ENCODE results near the gene PHLDB3.

DNA sequence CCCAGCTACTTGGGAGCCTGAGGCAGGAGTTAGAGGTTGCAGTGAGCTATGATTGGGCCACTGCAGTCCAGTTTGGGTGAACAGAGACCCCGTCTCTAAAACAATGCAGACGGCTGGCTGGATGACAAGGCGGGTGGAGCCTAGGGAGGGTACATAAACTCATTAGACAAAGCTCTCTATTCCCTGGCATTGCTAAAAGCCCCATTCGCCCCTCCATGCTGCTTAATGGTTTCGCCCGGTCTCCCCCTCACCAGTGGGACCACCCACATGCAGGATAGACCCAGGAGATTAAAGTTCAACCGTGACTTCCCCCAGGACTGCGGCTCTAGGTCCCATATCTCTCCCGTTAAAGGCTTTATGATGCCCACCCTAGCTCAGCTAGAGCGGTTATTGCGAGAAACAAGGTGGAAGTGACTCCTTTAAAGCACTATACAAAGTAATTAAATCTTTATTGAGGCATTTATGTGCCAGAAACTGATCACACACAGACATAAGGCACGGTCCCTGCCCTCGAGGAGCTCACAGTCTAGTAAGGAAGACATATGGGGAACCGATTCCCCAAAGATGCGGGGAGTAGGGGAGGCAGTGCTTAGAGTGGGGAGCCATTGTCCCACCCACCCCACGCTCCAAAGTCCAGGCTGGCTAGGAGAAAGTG, 44.1 kb downstream of the PHLDB3 start:
- TF ChIP-seq, protein P1, sequence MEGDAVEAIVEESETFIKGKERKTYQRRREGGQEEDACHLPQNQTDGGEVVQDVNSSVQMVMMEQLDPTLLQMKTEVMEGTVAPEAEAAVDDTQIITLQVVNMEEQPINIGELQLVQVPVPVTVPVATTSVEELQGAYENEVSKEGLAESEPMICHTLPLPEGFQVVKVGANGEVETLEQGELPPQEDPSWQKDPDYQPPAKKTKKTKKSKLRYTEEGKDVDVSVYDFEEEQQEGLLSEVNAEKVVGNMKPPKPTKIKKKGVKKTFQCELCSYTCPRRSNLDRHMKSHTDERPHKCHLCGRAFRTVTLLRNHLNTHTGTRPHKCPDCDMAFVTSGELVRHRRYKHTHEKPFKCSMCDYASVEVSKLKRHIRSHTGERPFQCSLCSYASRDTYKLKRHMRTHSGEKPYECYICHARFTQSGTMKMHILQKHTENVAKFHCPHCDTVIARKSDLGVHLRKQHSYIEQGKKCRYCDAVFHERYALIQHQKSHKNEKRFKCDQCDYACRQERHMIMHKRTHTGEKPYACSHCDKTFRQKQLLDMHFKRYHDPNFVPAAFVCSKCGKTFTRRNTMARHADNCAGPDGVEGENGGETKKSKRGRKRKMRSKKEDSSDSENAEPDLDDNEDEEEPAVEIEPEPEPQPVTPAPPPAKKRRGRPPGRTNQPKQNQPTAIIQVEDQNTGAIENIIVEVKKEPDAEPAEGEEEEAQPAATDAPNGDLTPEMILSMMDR (IDR thresholded peaks at IDR 0.05) = no peak
- TF ChIP-seq POLR2A (IDR thresholded peaks at IDR 0.05) (no peak), POLR2AphosphoS5 (IDR thresholded peaks at IDR 0.05) (no peak), EP300 (IDR thresholded peaks at IDR 0.05) (no peak)

Measured in sigmoid colon (tissue), 4 donors.